SK-N-SH treated with all-trans-retinoic acid at 6 μM for 48 hours (cell line): ENCODE measurements around the gene CALHM2.

Experiments used
- ATAC-seq: fragments of 200-7000 bp; cut with Tn5 transposase; 3 replicates; pipeline ENCODE4 v1.9.1; 2020; ENCODE audit warnings: mild to moderate bottlenecking, moderate library complexity
- ARNTL ChIP-seq: fragments of 450-650 bp; formaldehyde crosslinking; IDR thresholded peaks from 2 replicates; pipeline ENCODE4 v1.5.0; 2020; ENCODE audit warnings: low read depth, mild to moderate bottlenecking, moderate library complexity, borderline replicate concordance
- BACH2 ChIP-seq: fragments of 250-450 bp; sonication (Bioruptor Pico); IDR thresholded peaks from 2 replicates; pipeline ENCODE4 v1.9.0; 2021; ENCODE audit warnings: mild to moderate bottlenecking, borderline replicate concordance
- CREB5 ChIP-seq: fragments of 250-450 bp; sonication (Bioruptor Pico); IDR thresholded peaks from 2 replicates; pipeline ENCODE4 v1.5.1; 2020; ENCODE audit warnings: low read depth, mild to moderate bottlenecking, moderate library complexity
- CSDC2 ChIP-seq: fragments of 250-450 bp; sonication (Bioruptor Pico); IDR thresholded peaks from 2 replicates; pipeline ENCODE4 v1.5.0; 2020; ENCODE audit warnings: mild to moderate bottlenecking, moderate library complexity
- ESRRG ChIP-seq: fragments of 250-450 bp; sonication (Bioruptor Pico); IDR thresholded peaks from 2 replicates; pipeline ENCODE4 v1.6.1; 2021; ENCODE audit warnings: mild to moderate bottlenecking
- GLIS3 ChIP-seq: fragments of 250-450 bp; sonication (Bioruptor Pico); IDR thresholded peaks from 2 replicates; pipeline ENCODE4 v1.5.0; 2020; ENCODE audit warnings: mild to moderate bottlenecking, moderate library complexity
- ISL1 ChIP-seq: fragments of 250-450 bp; sonication (Bioruptor Pico); IDR thresholded peaks from 2 replicates; pipeline ENCODE4 v2.1.2; 2022; ENCODE audit warnings: mild to moderate bottlenecking, moderate library complexity
- OSR1 ChIP-seq: fragments of 250-450 bp; sonication (Bioruptor Pico); IDR thresholded peaks from 2 replicates; pipeline ENCODE4 v1.8.0; 2022; ENCODE audit warnings: moderate library complexity, mild to moderate bottlenecking, inconsistent platforms
- PATZ1 ChIP-seq: fragments of 250-450 bp; sonication (Bioruptor Pico); IDR thresholded peaks from 2 replicates; pipeline ENCODE4 v1.8.0; 2020; ENCODE audit warnings: mild to moderate bottlenecking, moderate library complexity, borderline replicate concordance
- POU6F1 ChIP-seq: fragments of 250-450 bp; sonication (Bioruptor Pico); IDR thresholded peaks from 2 replicates; pipeline ENCODE4 v1.8.0; 2021; ENCODE audit warnings: low read depth, mild to moderate bottlenecking, moderate library complexity, borderline replicate concordance
- PPARA ChIP-seq: fragments of 250-450 bp; sonication (Bioruptor Pico); IDR thresholded peaks from 2 replicates; pipeline ENCODE4 v1.5.0; 2020; ENCODE audit warnings: mild to moderate bottlenecking, borderline replicate concordance
- RARB ChIP-seq: fragments of 250-450 bp; sonication (Bioruptor Pico); IDR thresholded peaks from 2 replicates; pipeline ENCODE4 v1.8.0; 2021; ENCODE audit warnings: mild to moderate bottlenecking, moderate library complexity
- SNAI2 ChIP-seq: fragments of 250-450 bp; sonication (Bioruptor Pico); IDR thresholded peaks from 2 replicates; pipeline ENCODE4 v1.5.0; 2020; ENCODE audit warnings: mild to moderate bottlenecking, moderate library complexity
- TCF4 ChIP-seq: fragments of 250-450 bp; sonication (Bioruptor Pico); IDR thresholded peaks from 2 replicates; pipeline ENCODE4 v1.8.0; 2021; ENCODE audit warnings: mild to moderate bottlenecking, moderate library complexity, borderline replicate concordance
- TOX ChIP-seq: fragments of 250-450 bp; sonication (Bioruptor Pico); IDR thresholded peaks from 2 replicates; pipeline ENCODE4 v1.8.0; 2021; ENCODE audit warnings: mild to moderate bottlenecking, moderate library complexity, borderline replicate concordance
- TSHZ2 ChIP-seq: fragments of 250-450 bp; sonication (Bioruptor Pico); IDR thresholded peaks from 2 replicates; pipeline ENCODE4 v1.5.0; 2020; ENCODE audit warnings: mild to moderate bottlenecking, moderate library complexity
- ZC3H10 ChIP-seq: fragments of 250-450 bp; sonication (Bioruptor Pico); IDR thresholded peaks from 2 replicates; pipeline ENCODE4 v1.5.1; 2021; ENCODE audit warnings: mild to moderate bottlenecking, moderate library complexity
- ZFP3 ChIP-seq: fragments of 250-450 bp; sonication (Bioruptor Pico); IDR thresholded peaks from 2 replicates; pipeline ENCODE4 v1.5.0; 2020; ENCODE audit warnings: mild to moderate bottlenecking, moderate library complexity
- ZFP30 ChIP-seq: fragments of 450-650 bp; formaldehyde crosslinking; IDR thresholded peaks from 2 replicates; pipeline ENCODE4 v1.5.0; 2022; ENCODE audit warnings: mild to moderate bottlenecking, moderate library complexity
- ZNF565 ChIP-seq: fragments of 450-650 bp; formaldehyde crosslinking; conservative IDR thresholded peaks from 2 replicates; pipeline ENCODE4 v1.5.0; 2020; ENCODE audit warnings: low read depth, mild to moderate bottlenecking, moderate library complexity
- ZNF70 ChIP-seq: fragments of 450-650 bp; formaldehyde crosslinking; IDR thresholded peaks from 2 replicates; pipeline ENCODE4 v1.5.0; 2020; ENCODE audit warnings: mild to moderate bottlenecking, moderate library complexity
- ZNF8 ChIP-seq: fragments of 450-650 bp; formaldehyde crosslinking; IDR thresholded peaks from 2 replicates; pipeline ENCODE4 v1.5.0; 2020; ENCODE audit warnings: mild to moderate bottlenecking, moderate library complexity

The CALHM2 gene

GRCh38 chr10:103440416-103440815, 11.8 kb downstream of the CALHM2 start:
- no peak for ATAC-seq
- TF ChIP-seq PATZ1 (CRISPR knock-in tag) (no peak), ZNF565 (CRISPR knock-in tag) (no peak), GLIS3 (no peak), ZNF70 (CRISPR knock-in tag) (no peak)

- no peak for ATAC-seq
- TF ChIP-seq ZNF565 (CRISPR knock-in tag) (no peak), GLIS3 (no peak)
Observed at GRCh38 chr10:103439776-103440175, 12.4 kb downstream of the CALHM2 start.

GRCh38 chr10:103433858-103434257, 18.3 kb downstream of the CALHM2 start:
- no peak for TF ChIP-seq ARNTL (CRISPR knock-in tag)
- TF ChIP-seq BACH2 (CRISPR knock-in tag) = no peak
- TF ChIP-seq ESRRG (CRISPR knock-in tag) = no peak
- no peak for TF ChIP-seq ZFP30 (CRISPR knock-in tag)
- no peak for TF ChIP-seq GLIS3
- TF ChIP-seq TSHZ2 = no peak
- no peak for TF ChIP-seq ZNF565 (CRISPR knock-in tag)
- TF ChIP-seq RARB = no peak
- TF ChIP-seq OSR1 (CRISPR knock-in tag) = no peak
- TF ChIP-seq PATZ1 (CRISPR knock-in tag) = no peak
- no peak for TF ChIP-seq ZFP3 (CRISPR knock-in tag)
- no peak for TF ChIP-seq CREB5 (CRISPR knock-in tag)
- no peak for TF ChIP-seq ZNF8 (CRISPR knock-in tag)
- no peak for TF ChIP-seq ISL1
- no peak for TF ChIP-seq TCF4 (CRISPR knock-in tag)
- no peak for TF ChIP-seq TOX (CRISPR knock-in tag)
- no peak for TF ChIP-seq PPARA (CRISPR knock-in tag)
- no peak for TF ChIP-seq ZNF70 (CRISPR knock-in tag)
- TF ChIP-seq POU6F1 (CRISPR knock-in tag) = no peak
- no peak for TF ChIP-seq SNAI2 (CRISPR knock-in tag)
- TF ChIP-seq, all 23 proteins: peak for 0
- ATAC-seq = no peak

- no peak for ATAC-seq
- no peak for TF ChIP-seq ZFP30 (CRISPR knock-in tag)
- TF ChIP-seq GLIS3 = no peak
- TF ChIP-seq BACH2 (CRISPR knock-in tag) = no peak
- no peak for TF ChIP-seq CSDC2 (CRISPR knock-in tag)
- TF ChIP-seq ZC3H10 (CRISPR knock-in tag) = no peak
- TF ChIP-seq RARB = no peak
- no peak for TF ChIP-seq PPARA (CRISPR knock-in tag)
- TF ChIP-seq POU6F1 (CRISPR knock-in tag) = no peak
- no peak for TF ChIP-seq ISL1
- no peak for TF ChIP-seq ZNF565 (CRISPR knock-in tag)
- TF ChIP-seq SNAI2 (CRISPR knock-in tag) = no peak
- TF ChIP-seq TSHZ2 = no peak
Observed at GRCh38 chr10:103431902-103432301, 20.3 kb downstream of the CALHM2 start.
